H1 (cell line): ENCODE measurements around the gene FGD6. TPM values are rescaled to one million over a fixed set of nuclear protein-coding genes. Genes with fewer than 3 reads are reported as not detected.

Experiments
- CTCF ChIA-PET: fragments of 300-600 bp; sonication (Branson Sonifier 250); formaldehyde crosslinking; loops from one replicate; lab custom pipeline; 2021; ENCODE audit not compliant: partially characterized antibody; lab: Charles Lee
- POLR2A ChIA-PET: fragments of 300-600 bp; sonication (Branson Sonifier 250); formaldehyde crosslinking; loops from one replicate; lab custom pipeline; 2021; ENCODE audit warnings: inconsistent platforms; ENCODE audit not compliant: partially characterized antibody; lab: Charles Lee
- DNase-seq, 2 experiments: peaks; one replicate each; pipeline versions ENCODE4 v3.0.0 to v3.0.0-alpha.2; 2010 to 2022; ENCODE audit warnings: low spot score in 2 of 2, low read depth in 1 of 2, mixed read lengths in 1 of 2
- FAIRE-seq: peaks from 2 replicates; lab custom pipeline; 2011; peaks lifted over from hg19 to GRCh38; lab: Jason Lieb, UNC
- H2AFZ ChIP-seq: 2 replicates; pipeline ENCODE4 v1.8.1; 2012; ENCODE audit warnings: low read length, inconsistent platforms
- H2AK5ac ChIP-seq: 2 replicates; pipeline ENCODE4 v1.6.1; 2013; ENCODE audit warnings: low read depth, low read length
- H2BK120ac ChIP-seq: replicated peaks from 2 replicates; pipeline ENCODE3; 2013; ENCODE audit warnings: low read depth, low read length, inconsistent platforms
- H2BK12ac ChIP-seq: 2 replicates; pipeline ENCODE4 v1.6.1; 2013; ENCODE audit warnings: low read depth, low read length
- H2BK15ac ChIP-seq: 2 replicates; pipeline ENCODE4 v1.6.1; 2013; ENCODE audit warnings: low read length
- H2BK20ac ChIP-seq: 2 replicates; pipeline ENCODE4 v1.6.1; 2013; ENCODE audit warnings: low read length
- H2BK5ac ChIP-seq: 2 replicates; pipeline ENCODE4 v1.6.1; 2013; ENCODE audit warnings: low read depth, low read length
- H3K14ac ChIP-seq: 2 replicates; pipeline ENCODE4 v1.6.1; 2013; ENCODE audit warnings: inconsistent platforms; ENCODE audit not compliant: insufficient read length
- H3K18ac ChIP-seq: 2 replicates; pipeline ENCODE4 v1.6.1; 2013; ENCODE audit warnings: low read length; ENCODE audit errors: extremely low read depth
- H3K23ac ChIP-seq: 2 replicates; pipeline ENCODE4 v1.6.1; 2013; ENCODE audit warnings: inconsistent platforms; ENCODE audit not compliant: insufficient read length
- H3K23me2 ChIP-seq: 2 replicates; pipeline ENCODE4 v1.6.1; 2013; ENCODE audit warnings: low read depth, low read length
- H3K27ac ChIP-seq: 2 replicates; pipeline ENCODE4 v1.6.1; 2011; ENCODE audit warnings: low read depth, low read length, inconsistent platforms
- H3K27me3 ChIP-seq, 4 experiments: replicated peaks in 1 of 4; 1 replicate in 1 of 4; 2 replicates in 3 of 4; pipeline versions ENCODE4 v1.6.1 to v1.8.1; 2011 to 2013; ENCODE audit warnings: low read length in 3 of 4, mild to moderate bottlenecking in 3 of 4, inconsistent platforms in 2 of 4, mixed read lengths in 2 of 4, moderate library complexity in 1 of 4; ENCODE audit not compliant: control insufficient read depth in 3 of 4, insufficient read depth in 3 of 4; ENCODE audit errors: extremely low read depth in 1 of 4
- H3K36me3 ChIP-seq, 4 experiments: 2 replicates each; pipeline versions ENCODE4 v1.6.1 to v1.8.1; 2011 to 2013; ENCODE audit warnings: mild to moderate bottlenecking in 4 of 4, low read length in 3 of 4, moderate library complexity in 2 of 4, control low read depth in 1 of 4, inconsistent platforms in 1 of 4; ENCODE audit not compliant: insufficient read depth in 4 of 4, control insufficient read depth in 2 of 4
- H3K4ac ChIP-seq: replicated peaks from 2 replicates; pipeline ENCODE3; 2013; ENCODE audit warnings: low read length, low read depth, mixed read lengths, inconsistent platforms; ENCODE audit not compliant: insufficient read length
- H3K4me1 ChIP-seq, 4 experiments: replicated peaks in 1 of 4; 1 replicate in 1 of 4; 2 replicates in 3 of 4; pipeline versions ENCODE4 v1.6.1 to v1.8.1; 2011 to 2013; ENCODE audit warnings: low read length in 3 of 4, inconsistent platforms in 2 of 4, mixed read lengths in 1 of 4; ENCODE audit not compliant: insufficient read depth in 4 of 4, control insufficient read depth in 3 of 4
- H3K4me2 ChIP-seq, 2 experiments: 2 replicates each; pipeline versions ENCODE4 v1.6.1 to v1.8.1; 2011 to 2013; ENCODE audit warnings: low read depth in 2 of 2, low read length in 2 of 2, control low read depth in 1 of 2, inconsistent platforms in 1 of 2, mild to moderate bottlenecking in 1 of 2; ENCODE audit not compliant: insufficient read depth in 1 of 2
- H3K4me3 ChIP-seq, 4 experiments: fragments of 200-600, 300-600 bp in 1 of 4; sonication (generic), shearing (Covaris generic), sonication (Bioruptor Twin) in 1 of 4; 2 replicates each; pipeline versions ENCODE4 v1.5.1 to v1.8.1; 2011 to 2016; ENCODE audit warnings: low read length in 4 of 4, low read depth in 3 of 4, control low read depth in 2 of 4, inconsistent platforms in 2 of 4, mild to moderate bottlenecking in 2 of 4, mixed read lengths in 1 of 4, moderate library complexity in 1 of 4; ENCODE audit not compliant: insufficient read depth in 2 of 4; ENCODE audit errors: extremely low read depth in 1 of 4
- H3K56ac ChIP-seq: replicated peaks from 2 replicates; pipeline ENCODE3; 2013; ENCODE audit warnings: low read depth, mild to moderate bottlenecking, mixed read lengths, low read length, inconsistent platforms; ENCODE audit not compliant: insufficient read length
- H3K79me1 ChIP-seq: 2 replicates; pipeline ENCODE4 v1.6.1; 2013; ENCODE audit warnings: low read depth, low read length, control low read depth
- H3K79me2 ChIP-seq, 2 experiments: 2 replicates each; pipeline versions ENCODE4 v1.6.1 to v1.8.1; 2012 to 2013; ENCODE audit warnings: low read length in 2 of 2, mild to moderate bottlenecking in 2 of 2, inconsistent platforms in 1 of 2; ENCODE audit not compliant: insufficient read depth in 2 of 2, control insufficient read depth in 1 of 2
- H3K9ac ChIP-seq, 4 experiments: replicated peaks in 1 of 4; 1 replicate in 1 of 4; 2 replicates in 3 of 4; pipeline versions ENCODE4 v1.6.1 to v1.8.1; 2011 to 2013; ENCODE audit warnings: low read depth in 3 of 4, low read length in 3 of 4, control low read depth in 2 of 4, mild to moderate bottlenecking in 2 of 4, moderate library complexity in 2 of 4, inconsistent platforms in 1 of 4; ENCODE audit errors: extremely low read depth in 1 of 4
- H3K9me3 ChIP-seq, 2 experiments: 2 replicates each; pipeline versions ENCODE4 v1.6.1 to v1.8.1; 2012 to 2013; ENCODE audit warnings: mild to moderate bottlenecking in 2 of 2, moderate library complexity in 2 of 2, control low read depth in 1 of 2, inconsistent platforms in 1 of 2, low read depth in 1 of 2, low read length in 1 of 2, mixed read lengths in 1 of 2; ENCODE audit not compliant: insufficient read depth in 2 of 2
- H4K20me1 ChIP-seq, 2 experiments: replicated peaks in 1 of 2; 2 replicates each; pipeline versions ENCODE3 to v1.8.1; 2011 to 2013; ENCODE audit warnings: inconsistent platforms in 2 of 2, low read length in 2 of 2, mild to moderate bottlenecking in 1 of 2; ENCODE audit not compliant: insufficient read depth in 2 of 2, control insufficient read depth in 1 of 2
- H4K5ac ChIP-seq: 2 replicates; pipeline ENCODE4 v1.6.1; 2013; ENCODE audit warnings: low read length, low read depth, mixed read lengths, inconsistent platforms; ENCODE audit not compliant: insufficient read length
- H4K8ac ChIP-seq: 2 replicates; pipeline ENCODE4 v1.8.0; 2013; ENCODE audit warnings: mild to moderate bottlenecking, moderate library complexity, low read length, inconsistent platforms; ENCODE audit not compliant: insufficient read depth; ENCODE audit errors: extremely low read depth
- H4K91ac ChIP-seq: replicated peaks from 2 replicates; pipeline ENCODE3; 2013; ENCODE audit warnings: low read length, mixed read lengths, inconsistent platforms; ENCODE audit not compliant: insufficient read length
- CTBP2 ChIP-seq: IDR thresholded peaks from 2 replicates; pipeline ENCODE4 v1.7.0; 2011; ENCODE audit warnings: borderline replicate concordance, mild to moderate bottlenecking, moderate library complexity, mixed read lengths, low read length; ENCODE audit not compliant: insufficient read depth, insufficient read length
- GABPA ChIP-seq: IDR thresholded peaks from 2 replicates; pipeline ENCODE4 v1.6.1; 2011; ENCODE audit warnings: mild to moderate bottlenecking, low read length, moderate library complexity, borderline replicate concordance; ENCODE audit not compliant: insufficient read depth
- MAFK ChIP-seq: IDR thresholded peaks from 2 replicates; pipeline ENCODE4 v1.6.1; 2012; ENCODE audit warnings: low read depth, mild to moderate bottlenecking, improper control_type of control experiment, low read length
- NANOG ChIP-seq: IDR thresholded peaks from 2 replicates; pipeline ENCODE4 v1.6.1; 2011; ENCODE audit warnings: low read length, low read depth, mild to moderate bottlenecking, inconsistent platforms; ENCODE audit not compliant: insufficient read depth, poor library complexity, severe bottlenecking
- RAD21 ChIP-seq, 2 experiments: IDR thresholded peaks in 1 of 2; conservative IDR thresholded peaks in 1 of 2; 2 replicates each; pipeline ENCODE4 v1.6.1; 2011; ENCODE audit warnings: low read depth in 2 of 2, low read length in 2 of 2, improper control_type of control experiment in 1 of 2, inconsistent platforms in 1 of 2, mild to moderate bottlenecking in 1 of 2, moderate library complexity in 1 of 2
- RFX5 ChIP-seq: IDR thresholded peaks from 2 replicates; pipeline ENCODE4 v1.6.1; 2011; ENCODE audit warnings: low read depth, low read length, improper control_type of control experiment, borderline replicate concordance
- SAP30 ChIP-seq: fragments of 300-600 bp; sonication (generic); IDR thresholded peaks from 2 replicates; pipeline ENCODE4 v1.7.1; 2012; ENCODE audit warnings: low read length, moderate library complexity, mild to moderate bottlenecking, inconsistent platforms; ENCODE audit not compliant: insufficient read depth, insufficient replicate concordance
- SIX5 ChIP-seq: IDR thresholded peaks from 2 replicates; pipeline ENCODE4 v1.6.1; 2011; ENCODE audit warnings: mild to moderate bottlenecking, low read depth, low read length
- polyA plus RNA-seq, 7 experiments: library from polyadenylated mRNA; depleted of rRNA in 3 of 7; stranded (reverse) in 5 of 7; unstranded in 2 of 7; fragments of >200 nt in 5 of 7; fragments of 200-250 nt in 2 of 7; gene quantifications; 1 replicate in 5 of 7; 2 replicates in 1 of 7; 4 replicates in 1 of 7; pipeline versions ENCODE4 v1.2.1 to v1.2.3, GENCODE V29; 2011 to 2013; ENCODE audit warnings: missing spikeins in 2 of 7, mixed read lengths in 2 of 7
- total RNA-seq: library from RNA; stranded (reverse); fragmentation: NEBNext Ultra II Directional; extraction: Animal tissue kit (Norgen Biotek cat#: 25700); gene quantifications from 2 replicates; pipeline ENCODE4 v1.2.1, GENCODE V29; 2021

The FGD6 gene
- total and polyA plus RNA-seq, 2 of the 8 experiments (the other 6 are each of a cell fraction or from before 2014, with no cell fraction given): 12.2 to 24.3 TPM

GRCh38 chr12:95220726-95221125 is 3.5 kb upstream of the FGD6 start:
- no peak overlapping the region for H4K8ac ChIP-seq
- no peak overlapping the region for H3K4me2 ChIP-seq
- no peak overlapping the region for H2AFZ ChIP-seq
- no peaks in the 10 kb centered on the region for H3K9me3 ChIP-seq
- no peak overlapping the region for H2BK5ac ChIP-seq
- POLR2A ChIA-PET: interaction anchor here (0.7 to 9.0 kb wide), 2 partner anchors 13 to 14 kb away, joined by 3 to 89 read pairs; no protein-coding TSS in a partner anchor
- no peak overlapping the region for H4K91ac ChIP-seq
- peaks cover 12% of the 10 kb centered on the region for H3K79me1 ChIP-seq
- no peak for FAIRE-seq
- no peak for DNase-seq
- no peak overlapping the region for H4K5ac ChIP-seq
- H3K23me2 ChIP-seq: peaks cover 7% of the 10 kb centered on the region
- H3K36me3 ChIP-seq: peaks cover 0 to 19% (median 3%) of the 10 kb centered on the region in 4 experiments; a peak in 4 of 8 replicates
- H3K79me2 ChIP-seq: peaks cover 12 to 87% of the 10 kb centered on the region in 2 experiments
- CTCF ChIA-PET: no interaction called here
- peaks cover 0 to 5% (median 0%) of the 10 kb centered on the region in 4 experiments; a peak in 3 of 7 replicates for H3K4me1 ChIP-seq
- H2BK15ac ChIP-seq: no peak overlapping the region
- no peak overlapping the region for H2BK12ac ChIP-seq
- no peak overlapping the region for H2BK20ac ChIP-seq
- peaks cover 0 to 6% of the 10 kb centered on the region in 2 experiments for H4K20me1 ChIP-seq
- no peak overlapping the region for H3K9ac ChIP-seq
- H3K27me3 ChIP-seq: no peaks in the 10 kb centered on the region
- H2BK120ac ChIP-seq: no peak overlapping the region
- no peak overlapping the region for H3K4me3 ChIP-seq
- H3K27ac ChIP-seq: no peak overlapping the region
- no peak overlapping the region for H3K56ac ChIP-seq
- H3K18ac ChIP-seq: no peak overlapping the region
- no peak overlapping the region for H3K14ac ChIP-seq
- no peak overlapping the region for H3K23ac ChIP-seq
- H3K4ac ChIP-seq: no peak overlapping the region
- no peak overlapping the region for H2AK5ac ChIP-seq
- TF ChIP-seq CTBP2: no peak
- TF ChIP-seq MAFK: no peak
- no peak for TF ChIP-seq RAD21 (IDR thresholded peaks at IDR 0.05 in 1 of 2, conservative IDR thresholded peaks at IDR 0.05 in 1 of 2; ENCODE audit: low read depth in 2 of 2, low read length in 2 of 2)
- TF ChIP-seq SIX5: no peak
- TF ChIP-seq GABPA: no peak
- TF ChIP-seq NANOG: no peak
- no peak for TF ChIP-seq SAP30
- no peak for TF ChIP-seq RFX5
